ENCODE data around the gene SFT2D1.
"Not testable (repeated sequence)": the region's sequence is repeated elsewhere in the genome, so short reads cannot be mapped to it uniquely, and the experiment has no call there.

Gene SFT2D1

DNA sequence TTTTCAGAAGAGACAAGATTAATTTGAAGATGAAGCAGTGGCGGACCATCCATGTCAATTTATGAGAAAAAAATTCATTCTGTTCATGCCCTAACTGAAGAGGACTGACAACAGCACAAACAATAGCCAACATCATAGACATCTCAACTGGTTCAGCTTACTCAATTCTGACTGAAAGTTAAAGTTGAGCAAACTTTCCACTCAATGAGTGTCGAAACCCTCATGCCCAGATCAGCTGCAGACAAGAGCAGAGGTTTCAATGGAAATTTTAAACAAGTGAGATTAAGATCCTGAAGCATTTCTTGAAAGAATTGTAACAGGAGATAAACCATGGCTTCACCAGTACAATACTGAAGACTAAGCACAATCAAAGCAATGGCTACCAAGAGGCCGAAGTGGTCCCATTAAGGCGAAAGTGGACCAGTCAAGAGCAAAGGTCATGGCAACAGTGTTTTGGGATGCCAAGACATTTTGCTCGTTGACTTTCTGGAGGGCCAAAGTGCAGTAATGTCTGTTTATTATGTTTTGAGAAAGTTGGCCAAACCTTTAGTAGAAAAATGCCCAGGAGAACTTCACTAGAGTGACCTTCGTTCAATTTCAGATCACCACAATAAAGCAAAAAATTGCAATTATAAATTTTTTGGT, 6.1 kb upstream of the SFT2D1 start:
- Histone ChIP-seq H3K27me3 (ENCODE audit: control insufficient read depth, insufficient read depth, low read length) (no peaks in the 10 kb centered on the region), H3K4me1 (ENCODE audit: control insufficient read depth, insufficient read depth, low read length) (no peaks in the 10 kb centered on the region; the same call in 1 of the 2 replicates)
- DNase-seq (ENCODE audit: low read depth, low spot score) = no peak

DNA sequence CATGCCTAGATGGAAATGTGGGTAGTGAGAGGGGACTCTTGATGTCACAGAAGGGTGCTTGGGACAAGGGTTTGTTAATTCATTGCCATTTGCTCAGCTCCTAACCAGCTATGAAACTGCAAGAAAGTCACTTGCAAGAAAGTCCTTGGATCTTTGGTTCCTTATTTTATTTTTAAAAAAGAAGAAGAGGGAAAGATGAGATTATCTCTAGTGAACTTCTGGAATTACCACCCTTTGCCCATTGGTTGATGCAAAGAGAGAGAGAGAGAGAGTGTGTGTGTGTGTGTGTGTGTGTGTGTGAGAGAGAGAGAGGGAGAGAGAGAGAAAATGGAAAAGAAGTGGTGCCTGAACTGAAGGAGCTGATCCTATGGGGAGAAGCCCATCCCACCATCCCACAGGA, 4.6 kb upstream of the SFT2D1 start:
- H3K4me1 ChIP-seq (ENCODE audit: control insufficient read depth, insufficient read depth, low read length) = no peaks in the 10 kb centered on the region; the same call in 1 of the 2 replicates
- no peak overlapping the region for H3K27ac ChIP-seq (ENCODE audit: low read length)
- H3K27me3 ChIP-seq (ENCODE audit: control insufficient read depth, insufficient read depth, low read length) = no peaks in the 10 kb centered on the region
- no peaks in the 10 kb centered on the region for H3K9me3 ChIP-seq (ENCODE audit: control insufficient read depth, insufficient read depth, low read length)
- DNase-seq (ENCODE audit: low read depth, low spot score) = no peak
- no peak overlapping the region for H3K4me3 ChIP-seq (ENCODE audit: low read length)
- H3K36me3 ChIP-seq (ENCODE audit: control insufficient read depth, insufficient read depth, low read length) = no peaks in the 10 kb centered on the region

More for the DNA sequence above, 6.1 kb upstream of the SFT2D1 start:
- Histone ChIP-seq H3K4me3 (ENCODE audit: low read length) (no peak overlapping the region), H3K36me3 (ENCODE audit: control insufficient read depth, insufficient read depth, low read length) (no peaks in the 10 kb centered on the region), H3K9me3 (ENCODE audit: control insufficient read depth, insufficient read depth, low read length) (no peaks in the 10 kb centered on the region), H3K27ac (ENCODE audit: low read length) (no peak overlapping the region)
- no CpG with 5 or more reads among the region's 6 CpGs for WGBS (ENCODE audit: insufficient coverage, insufficient read length)

- WGBS (ENCODE audit: insufficient coverage, insufficient read length) = no CpG with 5 or more reads among the region's 3 CpGs
- H3K27me3 ChIP-seq (ENCODE audit: control insufficient read depth, insufficient read depth, low read length) = no peaks in the 10 kb centered on the region
Observed at GRCh38 chr6:166346449-166346848, 4.1 kb upstream of the SFT2D1 start.

GRCh38 chr6:166345672-166346071, 3.3 kb upstream of the SFT2D1 start:
- no CpG with 5 or more reads among the region's 9 CpGs for WGBS (ENCODE audit: insufficient coverage, insufficient read length)
- not testable (repeated sequence) for H3K9me3 ChIP-seq (ENCODE audit: control insufficient read depth, insufficient read depth, low read length); H3K4me1 ChIP-seq (ENCODE audit: control insufficient read depth, insufficient read depth, low read length); H3K27ac ChIP-seq (ENCODE audit: low read length); H3K36me3 ChIP-seq (ENCODE audit: control insufficient read depth, insufficient read depth, low read length); H3K27me3 ChIP-seq (ENCODE audit: control insufficient read depth, insufficient read depth, low read length); DNase-seq (ENCODE audit: low read depth, low spot score); H3K4me3 ChIP-seq (ENCODE audit: low read length)

More at GRCh38 chr6:166346449-166346848, 4.1 kb upstream of the SFT2D1 start:
- no peaks in the 10 kb centered on the region for H3K36me3 ChIP-seq (ENCODE audit: control insufficient read depth, insufficient read depth, low read length)
- no peaks in the 10 kb centered on the region for H3K9me3 ChIP-seq (ENCODE audit: control insufficient read depth, insufficient read depth, low read length)
- no peak for DNase-seq (ENCODE audit: low read depth, low spot score)
- no peak overlapping the region for H3K4me3 ChIP-seq (ENCODE audit: low read length)
- H3K4me1 ChIP-seq (ENCODE audit: control insufficient read depth, insufficient read depth, low read length) = no peaks in the 10 kb centered on the region
- H3K27ac ChIP-seq (ENCODE audit: low read length) = no peak overlapping the region

GRCh38 chr6:166344921-166345320, 2.6 kb upstream of the SFT2D1 start:
- H3K27me3 ChIP-seq (ENCODE audit: control insufficient read depth, insufficient read depth, low read length); DNase-seq (ENCODE audit: low read depth, low spot score); H3K27ac ChIP-seq (ENCODE audit: low read length); H3K9me3 ChIP-seq (ENCODE audit: control insufficient read depth, insufficient read depth, low read length); H3K4me1 ChIP-seq (ENCODE audit: control insufficient read depth, insufficient read depth, low read length); H3K36me3 ChIP-seq (ENCODE audit: control insufficient read depth, insufficient read depth, low read length); H3K4me3 ChIP-seq (ENCODE audit: low read length): not testable (repeated sequence)
- WGBS (ENCODE audit: insufficient coverage, insufficient read length) = no CpG with 5 or more reads among the region's 2 CpGs

GRCh38 chr6:166344240-166344639, 1.9 kb upstream of the SFT2D1 start:
- H3K4me1 ChIP-seq (ENCODE audit: control insufficient read depth, insufficient read depth, low read length) = no peaks in the 10 kb centered on the region
- H3K4me3 ChIP-seq (ENCODE audit: low read length) = no peak overlapping the region
- no peaks in the 10 kb centered on the region for H3K9me3 ChIP-seq (ENCODE audit: control insufficient read depth, insufficient read depth, low read length)
- H3K27ac ChIP-seq (ENCODE audit: low read length) = no peak overlapping the region
- no peak for DNase-seq (ENCODE audit: low read depth, low spot score)
- H3K36me3 ChIP-seq (ENCODE audit: control insufficient read depth, insufficient read depth, low read length) = no peaks in the 10 kb centered on the region
- H3K27me3 ChIP-seq (ENCODE audit: control insufficient read depth, insufficient read depth, low read length) = no peaks in the 10 kb centered on the region
- WGBS (ENCODE audit: insufficient coverage, insufficient read length) = no CpG with 5 or more reads among the region's 8 CpGs

GRCh38 chr6:166343150-166343487, 774 bp upstream of the SFT2D1 start:
- H3K27ac ChIP-seq (ENCODE audit: low read length) = no peak overlapping the region
- WGBS (ENCODE audit: insufficient coverage, insufficient read length) = no CpG with 5 or more reads among the region's 3 CpGs
- H3K4me3 ChIP-seq (ENCODE audit: low read length) = peak overlapping the region; percentile 100; the same call in 1 of the 2 replicates
- H3K4me1 ChIP-seq (ENCODE audit: control insufficient read depth, insufficient read depth, low read length) = no peaks in the 10 kb centered on the region
- H3K27me3 ChIP-seq (ENCODE audit: control insufficient read depth, insufficient read depth, low read length) = no peaks in the 10 kb centered on the region
- no peaks in the 10 kb centered on the region for H3K36me3 ChIP-seq (ENCODE audit: control insufficient read depth, insufficient read depth, low read length)
- no peak for DNase-seq (ENCODE audit: low read depth, low spot score)
- H3K9me3 ChIP-seq (ENCODE audit: control insufficient read depth, insufficient read depth, low read length) = no peaks in the 10 kb centered on the region

- Histone ChIP-seq H3K27ac (ENCODE audit: low read length) (no peak overlapping the region), H3K27me3 (ENCODE audit: control insufficient read depth, insufficient read depth, low read length) (no peaks in the 10 kb centered on the region), H3K36me3 (ENCODE audit: control insufficient read depth, insufficient read depth, low read length) (peaks cover under 1% of the 10 kb centered on the region; the same call in 1 of the 2 replicates), H3K4me1 (ENCODE audit: control insufficient read depth, insufficient read depth, low read length) (no peaks in the 10 kb centered on the region), H3K9me3 (ENCODE audit: control insufficient read depth, insufficient read depth, low read length) (no peaks in the 10 kb centered on the region), H3K4me3 (ENCODE audit: low read length) (peak overlapping the region; percentile 100)
- no CpG with 5 or more reads among the region's 16 CpGs for WGBS (ENCODE audit: insufficient coverage, insufficient read length)
- no peak for DNase-seq (ENCODE audit: low read depth, low spot score)
Observed at GRCh38 chr6:166341977-166342348, 382 bp downstream of the SFT2D1 start.

- Histone ChIP-seq H3K4me1 (ENCODE audit: control insufficient read depth, insufficient read depth, low read length) (no peaks in the 10 kb centered on the region), H3K27me3 (ENCODE audit: control insufficient read depth, insufficient read depth, low read length) (no peaks in the 10 kb centered on the region), H3K36me3 (ENCODE audit: control insufficient read depth, insufficient read depth, low read length) (peaks cover 3% of the 10 kb centered on the region; the same call in 1 of the 2 replicates), H3K9me3 (ENCODE audit: control insufficient read depth, insufficient read depth, low read length) (no peaks in the 10 kb centered on the region), H3K27ac (ENCODE audit: low read length) (no peak overlapping the region), H3K4me3 (ENCODE audit: low read length) (no peak overlapping the region; the same call in 1 of the 2 replicates)
- no CpG with 5 or more reads among the region's 7 CpGs for WGBS (ENCODE audit: insufficient coverage, insufficient read length)
- no peak for DNase-seq (ENCODE audit: low read depth, low spot score)
Observed at GRCh38 chr6:166341464-166341863, 881 bp downstream of the SFT2D1 start.

- no peaks in the 10 kb centered on the region for H3K4me1 ChIP-seq (ENCODE audit: control insufficient read depth, insufficient read depth, low read length)
- no peaks in the 10 kb centered on the region for H3K27me3 ChIP-seq (ENCODE audit: control insufficient read depth, insufficient read depth, low read length)
- DNase-seq (ENCODE audit: low read depth, low spot score) = no peak
- WGBS (ENCODE audit: insufficient coverage, insufficient read length) = 100% methylated on average over 1 of the region's 9 CpGs
- H3K4me3 ChIP-seq (ENCODE audit: low read length) = no peak overlapping the region
- H3K36me3 ChIP-seq (ENCODE audit: control insufficient read depth, insufficient read depth, low read length) = peaks cover 3% of the 10 kb centered on the region; the same call in 1 of the 2 replicates
- no peak overlapping the region for H3K27ac ChIP-seq (ENCODE audit: low read length)
- H3K9me3 ChIP-seq (ENCODE audit: control insufficient read depth, insufficient read depth, low read length) = no peaks in the 10 kb centered on the region
Observed at GRCh38 chr6:166338854-166339253, 3.5 kb downstream of the SFT2D1 start.

DNA sequence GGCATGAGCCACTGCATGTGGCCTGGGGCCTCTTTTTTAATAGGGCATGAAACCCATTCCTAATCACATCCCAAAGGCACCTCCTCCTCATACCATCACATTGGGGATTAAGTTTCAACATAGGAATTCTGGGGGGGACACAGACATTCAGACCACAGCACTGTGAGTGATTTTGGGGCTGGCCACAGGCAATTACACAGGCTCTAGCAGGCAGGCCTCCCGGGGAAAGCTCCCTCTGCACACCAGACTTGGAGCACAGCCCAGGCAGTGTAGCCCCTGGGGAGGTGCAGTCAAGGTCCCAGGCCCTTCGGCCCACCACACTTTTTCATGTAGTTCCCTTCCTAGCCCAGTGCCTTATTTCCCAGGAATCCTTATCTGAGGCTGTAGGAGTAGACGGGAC, 5.5 kb downstream of the SFT2D1 start:
- Histone ChIP-seq H3K4me1 (ENCODE audit: control insufficient read depth, insufficient read depth, low read length) (no peaks in the 10 kb centered on the region), H3K9me3 (ENCODE audit: control insufficient read depth, insufficient read depth, low read length) (no peaks in the 10 kb centered on the region), H3K36me3 (ENCODE audit: control insufficient read depth, insufficient read depth, low read length) (peaks cover 3% of the 10 kb centered on the region; the same call in 1 of the 2 replicates), H3K27me3 (ENCODE audit: control insufficient read depth, insufficient read depth, low read length) (no peaks in the 10 kb centered on the region), H3K27ac (ENCODE audit: low read length) (no peak overlapping the region), H3K4me3 (ENCODE audit: low read length) (no peak overlapping the region)
- no CpG with 5 or more reads among the region's 3 CpGs for WGBS (ENCODE audit: insufficient coverage, insufficient read length)
- DNase-seq (ENCODE audit: low read depth, low spot score) = no peak

Data from iPS DF 6.9 (cell line).